Activated T-cell treated with anti-CD3 and anti-CD28 coated beads, Interleukin-2, amount 50 U/mL, for 72 hours (primary cell): ENCODE data around the gene KMO. TPM values are rescaled to one million over a fixed set of nuclear protein-coding genes. Genes with fewer than 3 reads are reported as not detected.
A peak's percentile ranks its signal among the peaks of the same experiment; 100 is the strongest.

ENCODE experiments used
- ATAC-seq, 2 donors: fragments of 150-1000 bp; cut with Tn5 transposase; replicated peaks in 1 of 2; 2 replicates each; pipeline ENCODE4 v1.10.0; 2021; ENCODE audit warnings: moderate library complexity in 2 of 2, mild to moderate bottlenecking in 1 of 2
- DNase-seq, 2 donors: peaks; one replicate each; pipeline ENCODE4 v3.0.0; 2021 to 2022; ENCODE audit warnings: mixed read lengths in 1 of 2
- H3K27ac Mint-ChIP-seq: one replicate; pipeline ENCODE4 v1.8.0; 2022; ENCODE audit warnings: mild to moderate bottlenecking, moderate library complexity, mixed read lengths
- H3K27me3 Mint-ChIP-seq: one replicate; pipeline ENCODE4 v1.8.0; 2022; ENCODE audit warnings: low read depth, mixed read lengths
- H3K36me3 Mint-ChIP-seq, 2 donors: one replicate each; pipeline ENCODE4 v1.8.0; 2022; ENCODE audit warnings: mixed read lengths in 2 of 2, mild to moderate bottlenecking in 1 of 2; ENCODE audit not compliant: insufficient read depth in 2 of 2
- H3K4me1 Mint-ChIP-seq: one replicate; pipeline ENCODE4 v1.8.0; 2022; ENCODE audit warnings: low read depth, mixed read lengths
- H3K4me3 Mint-ChIP-seq, 2 donors: one replicate each; pipeline ENCODE4 v1.8.0; 2022; ENCODE audit warnings: mild to moderate bottlenecking in 2 of 2, mixed read lengths in 2 of 2, moderate library complexity in 2 of 2
- H3K9me3 Mint-ChIP-seq, 2 donors: one replicate each; pipeline ENCODE4 v1.8.0; 2022; ENCODE audit warnings: mixed read lengths in 2 of 2
- total RNA-seq, 2 donors: library from RNA; stranded (reverse); gene quantifications; one replicate each; pipeline ENCODE4 v1.2.3, GENCODE V29; 2022

The KMO gene
- total RNA-seq, 2 donors from 2014 or later, result 0.21 TPM; not detected in 1

GRCh38 chr1:241551759-241552638 lies 19.8 kb downstream of the KMO start:
- Mint-ChIP-seq H3K27me3 (no peaks in the 10 kb centered on the region), H3K4me1 (peaks cover 27% of the 10 kb centered on the region), H3K9me3 (peaks cover 0 to 2% of the 10 kb centered on the region in 2 donors), H3K27ac (peak overlapping the region; percentile 88), H3K36me3 (peaks cover 3% of the 10 kb centered on the region in 2 donors), H3K4me3 (peak overlapping the region; percentile 83 to 84)
- DNase-seq (peak; percentile 44 to 48), ATAC-seq (peak; percentile 95 to 97)

GRCh38 chr1:241553886-241554592 lies 21.9 kb downstream of the KMO start:
- H3K36me3 Mint-ChIP-seq, result peaks cover 3% of the 10 kb centered on the region in 2 donors
- no peak overlapping the region for H3K27ac Mint-ChIP-seq
- H3K4me1 Mint-ChIP-seq, result peaks cover 27% of the 10 kb centered on the region
- DNase-seq, result no peak
- ATAC-seq, result no peak
- H3K4me3 Mint-ChIP-seq, result no peak overlapping the region
- H3K9me3 Mint-ChIP-seq, result peaks cover 0 to 2% of the 10 kb centered on the region in 2 donors
- no peaks in the 10 kb centered on the region for H3K27me3 Mint-ChIP-seq

GRCh38 chr1:241555526-241555925 lies 23.3 kb downstream of the KMO start:
- Mint-ChIP-seq H3K4me1 (peaks cover 32% of the 10 kb centered on the region), H3K9me3 (peaks cover 0 to 2% of the 10 kb centered on the region in 2 donors), H3K27me3 (no peaks in the 10 kb centered on the region), H3K36me3 (peaks cover 3% of the 10 kb centered on the region in 2 donors), H3K27ac (no peak overlapping the region), H3K4me3 (no peak overlapping the region)
- no peak for ATAC-seq
- no peak for DNase-seq

- no peak overlapping the region for H3K27ac Mint-ChIP-seq
- no peak for DNase-seq
- H3K4me3 Mint-ChIP-seq, result no peak overlapping the region
- no peaks in the 10 kb centered on the region for H3K27me3 Mint-ChIP-seq
- H3K36me3 Mint-ChIP-seq, result peaks cover 0 to 3% of the 10 kb centered on the region in 2 donors
- no peak for ATAC-seq
- H3K4me1 Mint-ChIP-seq, result peaks cover 17% of the 10 kb centered on the region
- H3K9me3 Mint-ChIP-seq, result peaks cover 0 to 2% of the 10 kb centered on the region in 2 donors
Measured at GRCh38 chr1:241557031-241557430, 24.9 kb downstream of the KMO start.

- no peak overlapping the region for H3K27ac Mint-ChIP-seq
- H3K36me3 Mint-ChIP-seq, result peaks cover 0 to 2% of the 10 kb centered on the region in 2 donors
- H3K4me3 Mint-ChIP-seq, result no peak overlapping the region
- DNase-seq (no peak), ATAC-seq (no peak)
- H3K9me3 Mint-ChIP-seq, result peaks cover 0 to under 1% of the 10 kb centered on the region in 2 donors
- H3K27me3 Mint-ChIP-seq, result no peaks in the 10 kb centered on the region
- H3K4me1 Mint-ChIP-seq, result peaks cover 10% of the 10 kb centered on the region
Measured at GRCh38 chr1:241557551-241558193, 25.5 kb downstream of the KMO start.

- H3K4me3 Mint-ChIP-seq, result no peak overlapping the region
- H3K36me3 Mint-ChIP-seq, result no peaks in the 10 kb centered on the region
- DNase-seq (no peak), ATAC-seq (no peak)
- peaks cover 7% of the 10 kb centered on the region for H3K4me1 Mint-ChIP-seq
- no peak overlapping the region for H3K27ac Mint-ChIP-seq
- H3K27me3 Mint-ChIP-seq, result no peaks in the 10 kb centered on the region
- H3K9me3 Mint-ChIP-seq, result no peaks in the 10 kb centered on the region
Measured at GRCh38 chr1:241560146-241560848, 28.1 kb downstream of the KMO start.

- H3K36me3 Mint-ChIP-seq, result no peaks in the 10 kb centered on the region
- H3K27ac Mint-ChIP-seq, result no peak overlapping the region
- ATAC-seq (no peak), DNase-seq (no peak)
- H3K4me1 Mint-ChIP-seq, result peaks cover 7% of the 10 kb centered on the region
- H3K9me3 Mint-ChIP-seq, result no peaks in the 10 kb centered on the region
- H3K4me3 Mint-ChIP-seq, result no peak overlapping the region
- no peaks in the 10 kb centered on the region for H3K27me3 Mint-ChIP-seq
Measured at GRCh38 chr1:241560849-241561187, 28.6 kb downstream of the KMO start.

- DNase-seq (no peak), ATAC-seq (no peak)
- H3K27ac Mint-ChIP-seq, result no peak overlapping the region
- no peaks in the 10 kb centered on the region for H3K4me1 Mint-ChIP-seq
- H3K27me3 Mint-ChIP-seq, result peaks cover 9% of the 10 kb centered on the region
- peaks cover 0 to 2% of the 10 kb centered on the region in 2 donors for H3K9me3 Mint-ChIP-seq
- no peak overlapping the region for H3K4me3 Mint-ChIP-seq
- peaks cover 0 to 2% of the 10 kb centered on the region in 2 donors for H3K36me3 Mint-ChIP-seq
Measured at GRCh38 chr1:241569848-241570247, 37.7 kb downstream of the KMO start.

- no peaks in the 10 kb centered on the region for H3K4me1 Mint-ChIP-seq
- DNase-seq (no peak), ATAC-seq (no peak)
- H3K36me3 Mint-ChIP-seq, result peaks cover 5 to 9% of the 10 kb centered on the region in 2 donors
- no peak overlapping the region for H3K4me3 Mint-ChIP-seq
- H3K9me3 Mint-ChIP-seq, result peaks cover 9 to 12% of the 10 kb centered on the region in 2 donors
- H3K27me3 Mint-ChIP-seq, result peaks cover 23% of the 10 kb centered on the region
- H3K27ac Mint-ChIP-seq, result no peak overlapping the region
Measured at GRCh38 chr1:241574154-241574553, 42.0 kb downstream of the KMO start.

GRCh38 chr1:241579434-241579833 lies 47.3 kb downstream of the KMO start:
- Mint-ChIP-seq H3K4me1 (no peaks in the 10 kb centered on the region), H3K27ac (no peak overlapping the region), H3K4me3 (no peak overlapping the region), H3K9me3 (peaks cover 7 to 12% of the 10 kb centered on the region in 2 donors), H3K27me3 (peaks cover 16% of the 10 kb centered on the region), H3K36me3 (peaks cover 8 to 9% of the 10 kb centered on the region in 2 donors)
- ATAC-seq, result peak in 1 of 2 donors; percentile 49
- DNase-seq, result no peak

- Mint-ChIP-seq H3K4me3 (no peak overlapping the region), H3K9me3 (peaks cover 4 to 5% of the 10 kb centered on the region in 2 donors), H3K27ac (no peak overlapping the region), H3K36me3 (peaks cover 0 to 4% of the 10 kb centered on the region in 2 donors), H3K27me3 (no peaks in the 10 kb centered on the region), H3K4me1 (no peaks in the 10 kb centered on the region)
- DNase-seq, result no peak
- ATAC-seq, result no peak
Measured at GRCh38 chr1:241582921-241583321, 50.7 kb downstream of the KMO start.

- H3K9me3 Mint-ChIP-seq, result no peaks in the 10 kb centered on the region
- DNase-seq (no peak), ATAC-seq (no peak)
- H3K4me3 Mint-ChIP-seq, result no peak overlapping the region
- H3K27me3 Mint-ChIP-seq, result no peaks in the 10 kb centered on the region
- no peak overlapping the region for H3K27ac Mint-ChIP-seq
- H3K36me3 Mint-ChIP-seq, result peaks cover 0 to 2% of the 10 kb centered on the region in 2 donors
- H3K4me1 Mint-ChIP-seq, result peaks cover 17% of the 10 kb centered on the region
Measured at GRCh38 chr1:241586905-241587512, 54.8 kb downstream of the KMO start.
